RWPE1 (cell line): Measurements from ENCODE around the gene STARD9.

Experiments
- CTCF ChIA-PET: fragments of 350-600 bp; sonication (Branson Sonifier 250); formaldehyde crosslinking; extraction: SDS; loops from one replicate; lab custom pipeline; 2021; lab: Yijun Ruan, JAX
- POLR2A ChIA-PET: fragments of 400-600 bp; formaldehyde crosslinking; extraction: SDS; loops from one replicate; lab custom pipeline; 2020; ENCODE audit warnings: antibody characterized with exemption; ENCODE audit not compliant: low non-redundant PET; lab: Yijun Ruan, JAX
- DNase-seq: peaks from one replicate; pipeline ENCODE4 v3.0.0; 2012; ENCODE audit warnings: low spot score
- H3K27ac ChIP-seq: fragments of 450-650 bp; 2 replicates; pipeline ENCODE4 v1.5.1; 2017
- TF ChIP-seq, protein P1 (sequence below): fragments of 450-650 bp; conservative IDR thresholded peaks from 2 replicates; pipeline ENCODE4 v1.5.1; 2017; ENCODE audit warnings: low read depth, mild to moderate bottlenecking

STARD9 gene

DNA sequence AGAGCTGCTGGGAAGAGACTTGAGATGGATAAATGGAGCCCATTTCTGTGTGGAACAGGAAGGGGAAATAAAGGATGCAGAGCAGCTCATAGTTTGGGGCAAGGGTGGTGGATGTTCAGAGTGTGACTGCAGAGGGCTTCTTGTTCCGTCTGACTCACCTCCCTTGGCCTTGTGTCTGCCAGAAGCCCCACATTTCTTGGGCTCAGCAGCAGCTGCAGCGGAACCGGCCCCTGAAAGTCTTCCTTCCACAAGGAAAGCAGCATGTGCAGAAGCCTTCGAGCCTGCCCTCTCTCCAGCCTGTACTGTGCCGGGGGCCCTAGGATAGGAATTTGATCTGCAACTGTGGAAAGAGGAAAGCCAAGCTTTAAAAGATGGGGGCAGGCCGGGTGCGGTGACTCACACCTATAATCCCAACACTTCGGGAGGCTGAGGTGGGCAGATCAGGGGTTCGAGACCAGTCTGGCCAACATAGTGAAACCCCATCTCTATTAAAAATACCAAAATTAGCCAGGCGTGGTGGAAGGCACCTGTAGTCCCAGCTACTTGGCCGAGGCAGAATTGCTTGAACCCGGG is 150.0 kb downstream of the STARD9 start:
- ChIA-PET CTCF (interaction anchor here (0.6 kb wide), 2 partner anchors 200 to 202 kb away, joined by 3 read pairs; no protein-coding TSS in a partner anchor), POLR2A (no interaction called here)
- H3K27ac ChIP-seq, result 0 out of 2 replicates have a peak overlapping the region, but pooled peaks have one; percentile 2
- no peak for DNase-seq
- TF ChIP-seq, protein P1, sequence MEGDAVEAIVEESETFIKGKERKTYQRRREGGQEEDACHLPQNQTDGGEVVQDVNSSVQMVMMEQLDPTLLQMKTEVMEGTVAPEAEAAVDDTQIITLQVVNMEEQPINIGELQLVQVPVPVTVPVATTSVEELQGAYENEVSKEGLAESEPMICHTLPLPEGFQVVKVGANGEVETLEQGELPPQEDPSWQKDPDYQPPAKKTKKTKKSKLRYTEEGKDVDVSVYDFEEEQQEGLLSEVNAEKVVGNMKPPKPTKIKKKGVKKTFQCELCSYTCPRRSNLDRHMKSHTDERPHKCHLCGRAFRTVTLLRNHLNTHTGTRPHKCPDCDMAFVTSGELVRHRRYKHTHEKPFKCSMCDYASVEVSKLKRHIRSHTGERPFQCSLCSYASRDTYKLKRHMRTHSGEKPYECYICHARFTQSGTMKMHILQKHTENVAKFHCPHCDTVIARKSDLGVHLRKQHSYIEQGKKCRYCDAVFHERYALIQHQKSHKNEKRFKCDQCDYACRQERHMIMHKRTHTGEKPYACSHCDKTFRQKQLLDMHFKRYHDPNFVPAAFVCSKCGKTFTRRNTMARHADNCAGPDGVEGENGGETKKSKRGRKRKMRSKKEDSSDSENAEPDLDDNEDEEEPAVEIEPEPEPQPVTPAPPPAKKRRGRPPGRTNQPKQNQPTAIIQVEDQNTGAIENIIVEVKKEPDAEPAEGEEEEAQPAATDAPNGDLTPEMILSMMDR, result no peak

DNA sequence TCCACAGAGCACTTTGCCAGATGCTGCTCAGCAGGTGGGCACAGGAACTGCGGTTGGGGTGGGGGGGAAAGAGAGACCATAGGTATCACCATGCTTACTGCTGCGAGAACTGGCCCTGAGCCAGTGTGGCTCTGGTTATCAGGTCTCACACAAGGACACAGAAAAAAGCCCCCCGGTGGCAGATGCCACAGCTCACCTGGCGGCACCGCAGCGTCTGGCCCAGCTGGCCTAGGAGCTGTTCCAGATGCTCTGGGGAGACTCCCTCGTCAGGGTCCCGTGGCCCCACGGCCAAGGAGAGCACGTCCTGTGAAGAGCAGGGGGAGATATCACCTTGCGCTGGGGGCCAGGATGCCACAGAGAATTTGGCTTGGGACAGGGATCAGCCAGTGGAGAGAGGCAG is 150.7 kb downstream of the STARD9 start:
- ChIA-PET POLR2A (interaction anchor here (0.6 kb wide), 1 partner anchor 631 kb away, joined by 3 read pairs; no protein-coding TSS in a partner anchor), CTCF (interaction anchor here (0.6 kb wide), 1 partner anchor 199 kb away, joined by 3 read pairs; no protein-coding TSS in a partner anchor)
- TF ChIP-seq, protein P1, result no peak
- DNase-seq, result no peak
- no peak overlapping the region for H3K27ac ChIP-seq

- no peak for DNase-seq
- TF ChIP-seq, protein P1, result no peak
- POLR2A ChIA-PET, result no interaction called here
- peak overlapping the region; percentile 7 for H3K27ac ChIP-seq
- CTCF ChIA-PET, result interaction anchor here (1.5 kb wide), 1 partner anchor 198 kb away, joined by 9 read pairs; no protein-coding TSS in a partner anchor
These were observed 152.5 kb downstream of the STARD9 start for GRCh38 chr15:42727750-42728381.

- peak overlapping the region; percentile 7 for H3K27ac ChIP-seq
- TF ChIP-seq, protein P1, result no peak
- DNase-seq, result no peak
- ChIA-PET POLR2A (no interaction called here), CTCF (interaction anchor here (1.5 kb wide), 1 partner anchor 198 kb away, joined by 9 read pairs; no protein-coding TSS in a partner anchor)
These were observed 153.2 kb downstream of the STARD9 start for GRCh38 chr15:42728560-42728959.

DNA sequence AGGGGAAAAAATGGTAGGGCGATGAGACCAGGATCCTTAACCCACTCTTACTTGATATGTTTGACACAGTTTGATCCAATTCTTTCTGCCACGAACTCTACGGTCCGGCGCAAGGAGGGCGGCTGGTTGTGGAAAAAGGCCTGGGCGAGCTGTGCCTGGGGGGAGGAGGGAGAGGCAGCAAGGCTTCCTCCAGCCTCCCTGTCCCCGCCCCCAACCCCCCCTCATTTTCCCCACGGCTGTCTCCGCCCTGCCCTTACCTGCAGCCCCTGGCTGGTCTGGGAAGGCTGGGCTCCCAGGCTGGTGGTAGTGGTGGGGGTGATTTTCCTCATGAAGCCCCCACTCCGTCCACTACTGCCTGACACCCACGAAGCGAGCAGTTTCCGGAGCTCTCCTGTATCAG is 153.6 kb downstream of the STARD9 start:
- CTCF ChIA-PET, result interaction anchor here (1.5 kb wide), 1 partner anchor 197 kb away, joined by 9 read pairs; no protein-coding TSS in a partner anchor

DNA sequence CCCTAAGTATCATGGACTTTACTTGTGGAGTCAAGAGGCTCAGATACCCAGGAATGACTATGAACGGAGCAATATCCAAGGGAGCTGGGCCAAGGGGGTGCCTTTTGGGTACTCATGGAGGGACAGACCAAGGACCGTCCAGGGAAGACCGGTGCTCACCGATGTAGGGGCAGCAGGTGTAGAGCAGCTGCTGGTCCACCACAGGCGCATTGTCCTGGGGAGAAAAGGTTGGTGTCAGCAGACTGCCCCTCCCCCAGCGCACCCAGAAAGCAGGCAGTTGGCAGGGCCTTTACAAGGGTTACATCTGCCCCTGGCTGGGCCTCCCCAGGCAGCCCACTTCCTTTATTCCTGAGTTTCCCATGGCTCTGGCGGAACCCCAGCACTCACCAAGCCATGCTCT is 154.0 kb downstream of the STARD9 start:
- TF ChIP-seq, protein P1, result no peak
- ChIA-PET POLR2A (no interaction called here), CTCF (interaction anchor here (0.6 kb wide), 1 partner anchor 118 kb away, joined by 3 read pairs; no protein-coding TSS in a partner anchor)
- no peak for DNase-seq
- H3K27ac ChIP-seq, result no peak overlapping the region

More for the DNA sequence above, 153.6 kb downstream of the STARD9 start:
- TF ChIP-seq, protein P1, result no peak
- no peak for DNase-seq
- POLR2A ChIA-PET, result no interaction called here
- peak overlapping the region; percentile 7; the same call in 1 of the 2 replicates for H3K27ac ChIP-seq
